Spinal cord (tissue), 10 donors: ENCODE measurements around the gene APOBEC3B. TPM values are rescaled to one million over a fixed set of nuclear protein-coding genes. Genes with fewer than 3 reads are reported as not detected.
"Not testable (repeated sequence)": the region's sequence is repeated elsewhere in the genome, so short reads cannot be mapped to it uniquely, and the experiment has no call there.

ENCODE experiments used
- DNase-seq, 6 donors: peaks; one replicate each; pipeline versions ENCODE4 v3.0.0 to v3.0.0-alpha.2; 2013 to 2015; ENCODE audit warnings: low spot score in 6 of 6, low read depth in 4 of 6
- H3K27ac ChIP-seq: one replicate; pipeline ENCODE4 v1.5.1; 2013; ENCODE audit warnings: low read depth, low read length, control low read depth
- H3K27me3 ChIP-seq: one replicate; pipeline ENCODE4 v1.6.1; 2013; ENCODE audit warnings: low read length; ENCODE audit not compliant: control insufficient read depth, insufficient read depth
- H3K36me3 ChIP-seq: one replicate; pipeline ENCODE4 v1.6.1; 2013; ENCODE audit warnings: low read length; ENCODE audit not compliant: control insufficient read depth, insufficient read depth
- H3K4me1 ChIP-seq: one replicate; pipeline ENCODE4 v1.6.1; 2013; ENCODE audit warnings: low read length; ENCODE audit not compliant: control insufficient read depth, insufficient read depth
- H3K4me3 ChIP-seq: one replicate; pipeline ENCODE4 v1.5.1; 2013; ENCODE audit warnings: low read depth, low read length, control low read depth
- H3K9me3 ChIP-seq: one replicate; pipeline ENCODE4 v1.6.1; 2013; ENCODE audit warnings: low read length; ENCODE audit not compliant: control insufficient read depth, insufficient read depth
- WGBS: methylation state at CpG from one replicate; pipeline ENCODE4 v1.1.5; 2013; ENCODE audit warnings: missing lambda C conversion rate; ENCODE audit not compliant: insufficient coverage; 5-methylcytosine and 5-hydroxymethylcytosine counted together
- polyA plus RNA-seq, 2 donors: library from polyadenylated mRNA; unstranded; fragments of 120-200 nt; gene quantifications; one replicate each; pipeline ENCODE4 v1.2.1, GENCODE V29; 2013; ENCODE audit not compliant: insufficient read length in 2 of 2
- total RNA-seq, 2 donors: library from RNA; depleted of rRNA in 1 of 2; stranded (reverse); fragments of 120-200 nt in 1 of 2; fragments of >200 nt in 1 of 2; gene quantifications; one replicate each; pipeline versions ENCODE4 v1.2.3 to v1.2.4, GENCODE V29; 2013 to 2014
- donor health status: healthy.

APOBEC3B gene
- total and polyA plus RNA-seq, 4 donors: 1.1 to 2.6 (median 2.2) TPM

GRCh38 chr22:38956551-38956950 lies 25.6 kb upstream of the APOBEC3B start:
- Histone ChIP-seq H3K36me3 (no peaks in the 10 kb centered on the region), H3K4me3 (no peak overlapping the region), H3K27ac (no peak overlapping the region), H3K9me3 (no peaks in the 10 kb centered on the region), H3K27me3 (no peaks in the 10 kb centered on the region), H3K4me1 (no peaks in the 10 kb centered on the region)
- no peak for DNase-seq
- WGBS: 92% methylated on average over 5 of the region's 5 CpGs

- Histone ChIP-seq H3K27me3 (no peaks in the 10 kb centered on the region), H3K4me1 (no peaks in the 10 kb centered on the region), H3K36me3 (no peaks in the 10 kb centered on the region), H3K9me3 (no peaks in the 10 kb centered on the region), H3K4me3 (no peak within 1 kb of the TSS), H3K27ac (no peak within 1 kb of the TSS)
- WGBS: 87% methylated on average over 11 of the region's 11 CpGs
- no peak for DNase-seq
Measured at GRCh38 chr22:38957046-38957770, 24.9 kb upstream of the APOBEC3B start, which contains the start of gene APOBEC3A. TSS of gene APOBEC3A (plus strand) at chr22:38957609. CDS start at chr22:38957692, 83 bp downstream.

GRCh38 chr22:38957808-38958650 lies 24.1 kb upstream of the APOBEC3B start:
- H3K27ac ChIP-seq: no peak overlapping the region
- H3K4me3 ChIP-seq: no peak overlapping the region
- no peaks in the 10 kb centered on the region for H3K4me1 ChIP-seq
- DNase-seq: no peak
- H3K27me3 ChIP-seq: no peaks in the 10 kb centered on the region
- no peaks in the 10 kb centered on the region for H3K36me3 ChIP-seq
- WGBS: 91% methylated on average over 4 of the region's 6 CpGs
- no peaks in the 10 kb centered on the region for H3K9me3 ChIP-seq

- not testable (repeated sequence) for H3K36me3 ChIP-seq, H3K9me3 ChIP-seq, H3K27me3 ChIP-seq, H3K27ac ChIP-seq, H3K4me1 ChIP-seq, H3K4me3 ChIP-seq, DNase-seq
Measured at GRCh38 chr22:38958651-38958943, 23.6 kb upstream of the APOBEC3B start.

GRCh38 chr22:38959590-38959989 lies 22.6 kb upstream of the APOBEC3B start:
- Histone ChIP-seq H3K4me1 (no peaks in the 10 kb centered on the region), H3K27ac (no peak overlapping the region), H3K36me3 (no peaks in the 10 kb centered on the region), H3K27me3 (no peaks in the 10 kb centered on the region), H3K9me3 (no peaks in the 10 kb centered on the region), H3K4me3 (no peak overlapping the region)
- no peak for DNase-seq
- WGBS: 82% methylated on average over 8 of the region's 8 CpGs

GRCh38 chr22:38960673-38961072 lies 21.5 kb upstream of the APOBEC3B start:
- not testable (repeated sequence) for H3K4me3 ChIP-seq, H3K9me3 ChIP-seq, H3K4me1 ChIP-seq, H3K27me3 ChIP-seq, H3K36me3 ChIP-seq, DNase-seq, H3K27ac ChIP-seq
- WGBS: no CpG with 5 or more reads among the region's 4 CpGs

- not testable (repeated sequence) for H3K27ac ChIP-seq, H3K4me3 ChIP-seq, H3K4me1 ChIP-seq, DNase-seq, H3K27me3 ChIP-seq, H3K9me3 ChIP-seq, H3K36me3 ChIP-seq
- 33% methylated on average over 5 of the region's 11 CpGs for WGBS
Measured at GRCh38 chr22:38963291-38963738, 18.8 kb upstream of the APOBEC3B start.

- WGBS: 82% methylated on average over 9 of the region's 9 CpGs
- no peaks in the 10 kb centered on the region for H3K36me3 ChIP-seq
- no peaks in the 10 kb centered on the region for H3K9me3 ChIP-seq
- DNase-seq: no peak
- H3K4me3 ChIP-seq: no peak overlapping the region
- H3K4me1 ChIP-seq: no peaks in the 10 kb centered on the region
- H3K27me3 ChIP-seq: no peaks in the 10 kb centered on the region
- H3K27ac ChIP-seq: no peak overlapping the region
Measured at GRCh38 chr22:38963872-38964271, 18.3 kb upstream of the APOBEC3B start.

- no peak overlapping the region for H3K4me3 ChIP-seq
- no peaks in the 10 kb centered on the region for H3K27me3 ChIP-seq
- no peaks in the 10 kb centered on the region for H3K4me1 ChIP-seq
- DNase-seq: no peak
- H3K27ac ChIP-seq: no peak overlapping the region
- H3K36me3 ChIP-seq: no peaks in the 10 kb centered on the region
- WGBS: 91% methylated on average over 6 of the region's 7 CpGs
- no peaks in the 10 kb centered on the region for H3K9me3 ChIP-seq
Measured at GRCh38 chr22:38964306-38964705, 17.8 kb upstream of the APOBEC3B start.

GRCh38 chr22:38964989-38965388 lies 17.2 kb upstream of the APOBEC3B start:
- no peaks in the 10 kb centered on the region for H3K9me3 ChIP-seq
- DNase-seq: no peak
- no peaks in the 10 kb centered on the region for H3K4me1 ChIP-seq
- H3K36me3 ChIP-seq: no peaks in the 10 kb centered on the region
- no peak overlapping the region for H3K4me3 ChIP-seq
- WGBS: 81% methylated on average over 4 of the region's 4 CpGs
- H3K27me3 ChIP-seq: no peaks in the 10 kb centered on the region
- no peak overlapping the region for H3K27ac ChIP-seq
